Right forelimb (tissue), 1 donor: ENCODE data around the gene LGALS3BP.
"Not testable (repeated sequence)": the region's sequence is repeated elsewhere in the genome, so short reads cannot be mapped to it uniquely, and the experiment has no call there.

ENCODE experiments used
- DNase-seq: peaks from one replicate; pipeline ENCODE4 v3.0.0-alpha.2; 2018

Gene LGALS3BP

DNA sequence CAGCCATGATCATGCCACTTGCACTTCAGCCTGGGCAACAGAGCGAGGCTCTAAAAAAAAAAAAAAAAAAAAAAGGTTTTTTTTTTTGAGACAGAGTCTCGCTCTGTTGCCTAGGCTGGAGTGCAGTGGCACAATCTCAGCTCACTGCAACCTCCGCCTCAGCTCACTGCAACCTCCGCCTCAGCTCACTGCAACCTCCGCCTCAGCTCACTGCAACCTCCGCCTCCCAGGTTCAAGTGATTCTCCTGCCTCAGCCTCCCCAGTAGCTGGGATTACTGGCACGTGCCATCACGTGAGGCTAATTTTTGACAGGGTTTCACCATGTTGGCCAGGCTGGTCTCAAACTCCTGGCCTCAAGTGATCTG, 16.8 kb downstream of the LGALS3BP start:
- DNase-seq, result not testable (repeated sequence)

DNA sequence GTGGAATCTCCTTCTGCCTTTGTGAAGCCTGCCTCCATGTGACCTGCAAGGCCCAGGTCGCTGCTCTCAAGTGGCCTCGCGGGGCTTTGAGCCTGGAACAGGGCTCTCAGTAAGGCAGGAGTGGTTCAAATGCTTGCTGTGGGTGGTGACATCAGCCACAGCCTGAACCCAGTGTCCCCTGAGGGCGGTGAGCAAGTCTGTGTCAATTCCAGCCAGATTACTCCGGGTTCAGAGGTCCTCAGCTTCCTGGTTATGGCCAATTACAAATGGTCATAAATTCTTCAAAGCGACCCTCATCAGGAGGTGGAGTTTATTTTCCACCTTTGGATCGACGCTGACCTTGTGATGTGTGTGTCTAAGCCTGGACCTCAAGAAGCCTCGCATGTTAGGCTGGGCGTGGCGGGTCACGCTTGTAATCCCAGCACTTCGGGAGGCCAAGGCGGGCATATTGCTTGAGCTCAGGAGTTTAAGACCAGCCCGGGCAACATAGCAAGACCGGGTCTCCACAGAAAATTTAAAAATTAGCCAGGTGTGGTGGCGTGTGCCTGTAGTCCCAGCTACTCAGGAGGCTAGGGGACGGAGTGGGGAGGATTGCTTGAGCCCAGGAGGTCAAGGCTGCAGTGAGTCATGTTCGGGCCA, 17.3 kb downstream of the LGALS3BP start:
- no peak for DNase-seq

DNA sequence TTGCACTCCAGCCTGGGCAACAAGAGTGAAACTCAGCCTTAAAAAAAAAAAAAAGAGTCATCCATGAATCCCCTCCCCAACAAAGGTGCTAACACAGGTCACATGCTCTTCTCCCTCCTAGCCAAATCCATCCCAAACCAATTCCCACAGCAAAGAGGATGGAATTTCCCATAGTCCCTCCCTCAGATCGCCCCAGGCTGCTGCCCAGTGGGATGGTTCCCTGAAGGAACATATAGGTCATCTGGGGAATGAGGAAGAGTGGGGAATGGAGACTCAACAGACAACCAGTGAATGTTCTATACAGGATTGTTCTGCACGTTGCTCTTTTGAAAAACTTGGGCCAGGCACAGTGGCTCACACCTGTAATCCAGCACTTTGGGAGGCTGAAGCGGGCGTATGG, 18.2 kb downstream of the LGALS3BP start:
- no peak for DNase-seq

DNA sequence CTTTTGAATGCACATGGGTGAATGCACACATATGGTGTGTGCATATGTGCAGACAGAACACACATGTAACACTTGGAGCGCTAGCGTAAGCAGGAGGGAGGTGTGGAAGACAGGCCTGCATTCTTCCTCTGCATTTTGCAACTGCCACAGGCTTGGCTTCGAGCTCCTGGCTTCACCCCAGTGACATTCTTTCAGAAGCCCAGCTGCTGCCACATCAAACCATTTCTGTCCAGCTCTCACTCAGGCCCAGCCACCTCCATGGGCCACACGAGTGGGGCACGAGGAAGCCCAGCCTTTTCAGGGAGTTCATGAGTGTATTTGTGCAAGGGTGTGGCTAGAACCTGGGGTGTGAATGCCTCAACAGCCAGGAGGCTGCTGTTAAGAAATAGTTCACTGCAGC, 18.8 kb downstream of the LGALS3BP start:
- DNase-seq, result no peak

DNA sequence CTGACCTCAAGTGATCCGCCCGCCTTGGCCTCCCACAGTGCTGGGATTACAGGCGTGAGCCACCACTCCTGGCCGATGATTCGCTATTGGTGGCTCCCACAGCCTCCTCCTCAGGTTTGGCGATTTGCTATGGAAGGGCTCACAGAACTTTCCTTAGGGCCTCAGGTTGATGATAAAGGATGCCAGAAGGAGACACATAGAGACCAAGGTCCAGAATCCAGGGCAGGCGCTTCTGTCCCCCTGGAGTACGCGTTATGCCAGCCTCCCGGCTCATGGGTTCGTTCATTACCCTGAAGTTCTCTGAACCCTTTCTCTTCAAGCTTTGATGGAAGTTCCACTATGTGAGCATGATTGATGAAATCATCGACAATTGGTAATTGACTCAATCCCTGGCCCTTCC, 19.9 kb downstream of the LGALS3BP start:
- DNase-seq, result no peak

DNA sequence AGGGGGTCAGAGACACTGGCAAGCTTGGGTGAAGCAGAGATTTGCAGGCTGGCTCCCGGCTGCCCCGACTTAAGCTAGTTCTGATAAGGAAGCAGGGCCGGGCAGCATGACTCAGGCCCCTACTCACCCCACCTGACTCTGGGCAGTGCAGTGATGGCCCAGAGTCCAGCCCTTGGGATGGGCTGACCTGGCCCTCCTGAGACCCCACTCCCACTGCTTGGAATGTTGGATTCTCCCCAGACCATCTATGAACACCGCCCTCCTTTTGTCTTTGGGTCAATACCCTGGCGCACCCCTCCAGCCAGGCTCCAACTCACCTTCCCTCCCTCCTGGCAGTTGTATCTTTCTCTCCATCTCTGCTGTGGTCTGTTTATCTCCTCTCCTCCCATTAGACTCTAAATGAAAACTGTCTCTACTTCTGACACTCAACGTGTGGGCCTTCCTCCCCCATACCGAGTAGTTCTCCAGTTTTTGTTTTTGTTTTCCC, 21.0 kb downstream of the LGALS3BP start:
- DNase-seq, result no peak

DNA sequence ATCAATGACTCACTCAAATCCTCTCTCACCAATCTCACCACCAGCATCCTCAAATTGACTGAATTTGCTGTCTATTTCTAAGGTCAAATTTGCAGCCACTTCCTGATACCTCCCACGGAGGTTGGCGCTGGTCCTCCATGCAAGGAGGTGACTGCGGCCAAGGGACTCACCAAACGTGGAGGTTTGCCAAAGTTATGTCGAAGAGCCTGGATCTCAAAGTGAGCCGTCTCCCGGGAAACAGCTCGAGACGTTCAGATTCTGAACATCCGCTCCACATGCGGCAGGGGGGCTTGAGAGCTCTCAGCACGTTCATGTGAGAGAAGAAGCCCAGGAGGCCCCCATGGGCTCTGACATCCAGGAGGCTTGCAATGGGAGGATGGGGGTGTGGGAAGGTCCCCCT, 22.6 kb downstream of the LGALS3BP start:
- DNase-seq, result no peak

DNA sequence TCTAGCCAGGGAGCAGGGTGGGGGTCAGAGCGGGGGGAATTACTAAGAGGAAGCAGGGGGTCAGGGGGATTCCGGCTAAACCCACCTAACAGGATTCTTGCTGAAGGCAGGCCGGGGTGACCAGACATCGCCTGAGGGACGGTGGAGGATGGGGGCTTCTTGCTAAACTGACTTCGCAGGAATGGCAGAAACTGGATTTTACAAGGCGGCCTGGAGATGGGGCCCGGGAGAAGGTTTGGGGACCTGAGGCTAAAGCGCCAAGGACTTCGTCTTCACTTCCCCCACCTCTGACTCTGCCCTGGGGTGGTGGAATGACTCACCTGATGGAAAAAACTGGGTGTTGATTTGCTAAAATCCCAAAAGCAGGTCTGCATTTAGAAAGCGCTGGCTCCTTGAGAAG, 23.5 kb downstream of the LGALS3BP start:
- no peak for DNase-seq

DNA sequence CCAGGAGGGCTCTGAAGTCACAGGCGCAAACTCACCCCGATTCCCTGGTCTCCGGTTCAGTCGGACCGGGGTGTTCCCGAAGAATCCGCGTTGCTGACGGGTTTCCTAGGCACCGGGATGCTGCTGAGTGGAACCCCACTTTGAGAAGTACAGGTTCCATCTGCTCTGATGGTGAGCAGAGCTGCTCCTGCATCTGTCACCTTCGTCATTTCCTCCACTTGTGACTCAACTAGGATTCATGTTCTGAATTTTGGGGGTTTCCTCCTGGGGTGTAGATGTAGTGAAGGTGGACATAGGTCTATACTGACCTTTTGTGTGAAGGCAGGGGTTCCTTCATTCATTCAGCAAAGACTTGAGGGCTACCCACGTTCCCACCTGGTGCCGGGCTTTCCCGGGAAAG, 25.0 kb downstream of the LGALS3BP start:
- DNase-seq, result no peak

DNA sequence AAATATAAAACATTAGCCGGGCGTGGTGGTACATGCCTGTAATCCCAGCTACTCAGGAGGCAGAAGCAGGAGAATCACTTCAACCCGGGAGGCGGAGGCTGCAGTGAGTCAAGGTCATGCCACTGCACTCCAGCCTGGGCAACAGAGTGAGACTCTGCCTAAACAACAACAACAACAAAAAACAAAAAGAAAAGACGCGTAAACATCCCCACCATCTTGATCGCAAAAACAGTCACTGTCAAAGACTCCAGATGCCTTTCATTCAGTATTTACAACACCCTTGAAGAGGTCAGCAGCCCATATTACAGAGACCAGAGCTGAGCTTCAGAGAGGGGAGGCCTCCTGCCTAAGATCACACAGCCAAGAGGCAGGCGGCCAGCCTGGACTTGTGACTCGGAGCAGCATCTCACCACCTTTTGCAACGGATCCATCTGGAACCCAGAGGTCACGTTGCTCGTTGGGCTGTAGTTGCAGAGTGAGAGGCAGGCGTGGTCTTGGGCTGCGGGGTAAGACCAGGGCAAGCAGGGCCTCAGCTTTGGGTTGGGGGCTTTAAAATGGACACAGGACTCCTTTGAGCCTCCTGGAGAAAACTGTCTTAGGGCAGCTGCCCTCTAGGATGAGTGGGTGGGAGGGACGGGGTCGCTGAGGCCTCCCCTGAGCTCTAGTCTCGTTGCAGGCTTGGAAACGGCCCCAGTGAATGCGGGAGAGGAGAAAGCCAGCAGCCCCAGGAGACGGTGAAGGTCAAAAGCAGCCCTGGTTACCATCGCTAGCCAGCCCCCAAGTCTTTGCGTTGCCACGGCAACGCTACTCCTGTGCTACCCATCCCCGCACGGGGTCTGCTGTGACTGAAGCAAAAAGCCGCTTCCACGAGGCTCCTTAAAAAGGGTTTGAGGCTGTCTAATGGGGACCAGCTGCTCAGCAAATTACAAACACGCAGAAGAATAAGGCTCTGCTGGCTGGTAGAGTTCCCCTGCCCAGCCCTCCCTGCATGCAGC, 26.1 kb downstream of the LGALS3BP start:
- no peak for DNase-seq

DNA sequence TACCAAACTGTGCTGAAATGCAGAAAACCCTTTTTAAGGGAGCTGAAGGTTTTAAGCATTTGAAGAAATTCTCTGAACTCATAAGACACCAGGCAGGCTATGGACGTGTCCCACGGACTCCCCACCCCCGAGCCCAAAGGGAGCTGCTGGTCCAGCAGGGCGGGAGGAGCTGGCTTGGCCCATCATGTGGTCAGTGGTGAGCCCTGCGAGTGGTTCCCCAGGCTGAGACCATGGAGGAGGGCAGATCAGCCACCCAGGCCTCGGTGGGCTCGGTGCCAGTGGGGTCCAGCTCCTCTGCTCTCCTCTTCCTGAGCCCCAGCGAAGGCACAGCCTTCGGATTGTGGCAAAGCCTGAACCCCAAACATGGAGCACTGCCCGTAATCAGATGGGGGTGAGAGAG, 27.0 kb downstream of the LGALS3BP start:
- DNase-seq, result no peak

DNA sequence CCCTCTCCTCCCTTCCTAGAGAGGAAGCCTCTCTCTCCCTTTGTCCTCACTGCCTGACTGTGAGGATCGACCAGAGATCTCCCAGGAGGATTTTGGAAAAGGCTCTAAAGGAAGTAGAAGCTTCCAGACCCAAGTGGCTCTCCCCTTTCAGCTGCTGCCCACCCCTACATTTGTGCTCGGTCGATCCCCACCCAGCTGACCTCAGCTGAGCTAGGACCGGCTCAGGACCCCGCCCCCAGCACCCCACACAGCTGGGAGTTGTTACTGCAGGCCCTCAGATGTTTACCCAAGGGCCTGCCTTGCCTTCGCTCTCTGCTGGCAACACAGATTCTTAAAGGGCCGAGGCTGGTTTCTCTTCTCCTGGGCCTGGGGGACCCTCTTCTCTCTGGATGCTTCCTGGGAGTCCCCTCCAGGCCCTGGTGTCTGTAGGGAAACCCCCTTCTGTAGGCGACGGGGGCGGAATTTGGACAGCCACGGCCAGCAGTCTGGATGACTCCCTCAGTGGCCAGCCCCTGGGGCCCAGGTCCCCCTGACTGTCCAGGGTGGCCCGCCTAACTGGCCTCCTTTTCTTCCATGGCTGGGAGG, 27.7 kb downstream of the LGALS3BP start:
- DNase-seq, result no peak

DNA sequence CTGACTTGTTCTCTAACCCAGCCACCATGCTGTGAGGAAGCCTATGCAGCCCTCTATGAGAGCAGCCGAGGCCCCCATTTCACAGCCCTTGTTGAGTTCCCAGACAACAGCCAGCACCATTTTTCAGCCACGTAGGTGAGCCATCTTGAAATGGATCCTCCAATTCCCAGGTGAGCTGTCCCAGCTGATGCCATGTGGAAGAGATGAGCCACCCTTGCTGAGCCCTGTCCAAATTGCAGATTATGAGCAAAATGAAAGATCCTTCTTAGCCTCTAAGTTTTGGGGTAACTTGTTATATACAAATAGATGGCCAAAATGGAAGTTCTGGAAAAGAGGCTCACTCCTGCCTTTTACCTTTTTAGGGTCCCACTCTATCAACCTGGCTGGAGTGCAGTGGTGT, 28.9 kb downstream of the LGALS3BP start:
- DNase-seq, result no peak

DNA sequence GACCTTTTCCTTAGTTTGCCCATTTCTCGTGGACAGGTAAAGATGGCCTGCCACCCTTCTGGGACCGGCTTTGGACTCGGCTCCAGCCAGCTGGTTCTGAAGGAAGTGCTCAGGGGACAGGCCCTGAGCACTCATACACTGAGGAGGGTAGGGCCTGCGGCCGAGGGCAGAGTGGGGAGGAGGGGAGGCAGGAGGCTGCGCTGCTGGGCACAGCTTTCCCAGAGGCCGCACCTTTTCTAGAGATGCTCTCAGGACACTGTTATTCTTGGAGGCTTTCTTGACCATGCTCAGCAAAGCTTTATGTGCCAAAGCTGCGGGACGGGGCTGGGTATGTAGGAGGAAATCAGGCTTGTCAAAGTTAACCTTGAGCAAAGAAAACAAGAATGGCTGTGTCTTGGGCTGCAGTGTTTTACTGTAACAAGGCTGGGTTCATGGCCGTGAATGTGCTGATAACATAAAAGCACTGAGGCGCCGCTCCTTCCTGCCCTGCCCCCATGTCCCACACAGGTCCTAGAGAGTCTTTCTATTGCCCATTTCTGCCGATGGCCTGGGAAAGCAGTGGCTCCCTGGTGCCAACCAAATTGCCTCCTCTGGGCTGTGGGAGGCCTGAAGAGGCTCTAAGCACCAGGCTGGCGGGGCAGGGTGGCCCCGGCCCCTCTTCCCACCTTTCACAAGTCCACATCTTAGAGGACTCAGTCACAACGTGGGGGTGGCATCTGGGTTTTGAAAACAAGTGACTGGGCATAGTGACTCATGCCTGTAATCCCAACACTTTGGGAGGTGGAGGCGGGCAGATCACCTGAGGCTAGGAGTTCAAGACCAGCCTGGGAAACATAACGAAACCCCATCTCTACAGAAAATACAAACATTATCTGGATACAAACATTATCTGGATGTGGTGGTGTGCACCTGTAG, 32.2 kb downstream of the LGALS3BP start:
- no peak for DNase-seq

DNA sequence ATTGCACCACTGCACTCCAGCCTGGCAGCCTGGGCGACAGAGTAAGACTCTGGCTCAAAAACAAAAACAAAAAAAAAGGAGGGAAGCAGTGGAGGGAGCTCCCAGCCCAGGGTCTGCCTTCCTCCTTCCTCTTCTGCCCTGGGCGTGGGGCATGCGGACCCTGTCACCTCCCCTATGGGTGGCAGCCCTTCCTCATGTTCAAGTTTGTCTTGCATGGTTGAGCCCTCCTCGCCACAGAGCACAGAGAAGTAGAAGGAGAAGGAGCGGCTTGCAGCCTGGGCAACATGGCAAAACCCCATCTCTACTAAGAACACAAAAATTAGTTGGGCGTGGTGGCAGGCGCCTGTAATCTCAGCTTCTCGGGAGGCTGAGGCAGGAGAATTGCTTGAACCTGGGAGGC, 33.1 kb downstream of the LGALS3BP start:
- DNase-seq, result no peak

DNA sequence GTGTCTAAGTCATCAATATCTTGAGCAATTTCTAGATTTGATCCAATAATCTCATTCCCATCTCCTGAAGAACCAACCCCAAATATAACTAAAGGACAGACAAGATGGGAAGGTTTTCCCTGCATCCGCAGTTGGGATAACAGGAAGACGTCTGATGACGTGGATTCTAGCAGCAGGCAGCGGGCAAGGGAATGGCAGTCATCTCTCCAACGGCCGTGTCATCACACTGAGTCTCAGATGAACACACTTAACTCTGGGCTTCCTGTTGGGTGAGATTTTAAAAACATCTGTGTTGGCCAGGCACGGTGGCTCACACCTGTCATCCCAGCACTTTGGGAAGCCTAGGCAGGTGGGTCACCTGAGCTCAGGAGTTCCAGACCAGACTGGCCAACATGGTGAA, 33.6 kb downstream of the LGALS3BP start:
- no peak for DNase-seq

DNA sequence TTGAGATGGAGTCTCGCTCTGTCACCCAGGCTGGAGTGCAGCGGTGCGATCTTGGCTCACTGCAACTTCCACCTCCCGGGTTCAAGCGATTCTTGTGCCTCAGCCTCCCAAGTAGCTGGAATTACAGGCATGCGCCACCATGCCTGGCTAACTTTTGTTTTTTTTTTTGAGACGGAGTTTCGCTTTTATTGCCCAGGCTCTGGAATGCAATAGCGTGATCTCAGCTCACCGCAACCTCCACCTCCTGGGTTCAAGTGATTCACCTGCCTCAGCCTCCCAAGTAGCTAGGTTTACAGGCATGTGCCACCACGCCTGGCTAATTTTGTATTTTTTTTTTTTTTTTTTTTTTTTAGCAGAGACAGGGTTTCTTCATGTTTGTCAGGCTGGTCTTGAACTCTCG, 34.3 kb downstream of the LGALS3BP start:
- DNase-seq, result not testable (repeated sequence)

DNA sequence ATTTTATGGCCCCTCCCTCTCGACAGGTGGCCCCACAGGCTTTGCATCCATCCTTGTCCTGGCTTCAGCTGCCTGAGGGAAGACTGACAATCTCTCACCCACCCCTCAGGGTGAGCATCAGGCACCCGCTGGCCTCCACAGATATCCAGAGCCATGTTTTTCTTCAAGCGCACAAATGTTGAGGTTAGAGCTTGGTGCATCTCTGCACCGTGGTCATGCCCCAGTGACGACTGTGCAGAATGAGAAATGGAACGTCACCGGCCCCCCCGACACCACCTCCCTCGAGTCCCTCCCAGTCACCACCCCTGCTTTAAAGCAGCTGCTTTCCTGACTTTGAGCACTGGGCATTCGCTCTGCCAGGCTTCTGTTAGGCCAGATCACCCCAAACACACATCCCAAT, 34.8 kb downstream of the LGALS3BP start:
- DNase-seq, result no peak

DNA sequence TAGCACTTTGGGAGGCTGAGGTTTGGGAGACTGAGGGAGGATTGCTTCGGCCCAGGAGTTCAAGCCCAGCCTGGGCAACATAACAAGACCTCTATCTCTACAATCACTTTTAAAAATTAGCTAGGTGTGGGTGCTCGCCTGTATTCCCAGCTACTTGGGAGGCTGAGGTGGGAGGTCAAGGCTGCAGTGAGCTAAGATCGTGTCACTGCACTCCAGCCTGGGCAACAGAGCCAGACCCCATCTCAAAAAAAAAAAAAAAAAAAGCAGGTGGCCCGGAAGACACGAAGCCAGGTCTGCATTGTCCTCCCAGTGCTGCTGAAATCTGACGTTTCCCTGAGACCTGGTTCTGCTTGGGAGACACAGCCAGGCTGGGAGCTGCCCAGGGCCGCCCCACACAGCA, 35.7 kb downstream of the LGALS3BP start:
- no peak for DNase-seq

DNA sequence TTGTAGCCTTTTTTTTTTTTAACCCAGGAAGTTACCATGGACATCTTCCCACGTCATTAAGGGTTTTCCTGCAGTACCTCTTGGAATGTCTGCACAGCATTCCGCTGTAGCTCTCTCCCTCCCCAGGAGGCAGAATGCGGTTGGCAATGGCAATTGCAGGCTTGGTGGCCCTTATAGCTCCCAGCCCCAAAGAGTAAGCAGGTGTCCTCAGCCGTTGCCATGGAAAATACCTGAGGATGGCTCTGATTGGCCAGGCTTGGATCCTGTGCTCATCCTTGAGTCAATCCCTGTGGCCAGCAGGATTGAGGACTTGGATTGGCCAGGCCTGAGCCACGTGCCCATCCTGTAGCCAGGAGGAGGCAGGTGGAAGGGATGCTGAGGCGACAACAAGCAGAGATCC, 39.0 kb downstream of the LGALS3BP start:
- no peak for DNase-seq

DNA sequence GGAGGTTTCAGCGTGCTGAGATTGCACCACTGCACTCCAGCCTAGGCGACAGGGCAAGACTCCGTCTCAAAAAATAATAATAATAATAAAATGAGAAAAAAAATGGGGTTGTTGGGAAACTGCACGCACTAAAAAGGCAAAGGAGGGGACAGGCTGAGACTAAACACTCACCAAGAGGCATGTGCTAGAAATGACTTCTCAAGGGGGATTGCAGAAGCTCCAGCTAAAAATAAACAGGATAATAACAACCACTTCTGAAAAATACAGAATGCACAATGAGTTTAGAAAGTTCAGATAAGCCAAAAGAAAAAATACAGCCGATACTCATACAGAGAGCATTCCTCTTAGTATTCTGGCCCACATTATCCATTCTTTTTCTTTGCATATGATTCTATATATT, 39.5 kb downstream of the LGALS3BP start:
- no peak for DNase-seq

DNA sequence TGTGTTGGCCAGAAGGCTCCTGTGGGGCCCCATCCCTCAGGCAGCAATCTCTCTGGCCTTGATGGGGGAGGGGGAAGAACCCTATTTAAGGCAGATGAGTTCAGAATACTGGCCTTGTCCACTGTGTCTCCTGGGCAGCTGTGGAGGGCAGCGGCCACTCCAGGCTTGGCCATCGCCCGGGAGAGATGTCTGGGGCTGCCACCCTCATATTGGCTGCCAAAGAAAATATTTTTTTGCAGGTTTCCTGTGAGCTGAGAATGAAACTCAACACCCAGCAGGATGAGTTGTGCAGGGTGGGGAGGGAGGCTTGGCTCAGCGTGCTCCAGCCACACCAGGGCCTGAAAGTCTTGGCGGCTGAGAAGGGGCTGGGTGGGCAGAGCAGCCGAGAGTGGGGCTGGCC, 40.1 kb downstream of the LGALS3BP start:
- DNase-seq, result no peak

DNA sequence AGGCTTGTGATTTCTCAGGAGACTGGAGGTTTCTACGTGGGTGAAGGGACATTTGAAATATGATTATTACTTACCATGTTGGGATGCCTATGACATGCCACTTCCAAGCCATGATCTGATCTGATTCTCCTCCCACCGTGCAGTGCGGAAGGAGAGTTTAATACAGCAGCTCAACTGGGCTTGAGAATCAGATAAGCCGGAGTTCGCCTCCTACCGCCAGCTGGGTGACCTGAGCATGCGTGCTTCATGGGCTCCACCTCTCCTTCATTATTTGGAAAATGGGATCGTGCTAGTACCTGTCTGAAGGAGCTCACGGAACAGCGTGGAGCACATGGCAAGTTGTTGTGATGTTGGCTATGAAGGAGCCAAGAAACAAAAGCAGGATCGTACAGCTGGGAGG, 42.2 kb downstream of the LGALS3BP start:
- no peak for DNase-seq
